Right lobe of liver (tissue), 4 donors: Measurements from ENCODE around the gene NUP85.
"Not testable (repeated sequence)": the region's sequence is repeated elsewhere in the genome, so short reads cannot be mapped to it uniquely, and the experiment has no call there.

Source experiments
- POLR2A ChIP-seq: fragments of 450-650 bp; IDR thresholded peaks from one replicate; pipeline ENCODE4 v1.6.1; 2017; ENCODE audit warnings: antibody characterized with exemption, mild to moderate bottlenecking
- TF ChIP-seq, protein P1 (sequence below), 4 donors: fragments of 200-600 bp in 3 of 4; fragments of 450-650 bp in 1 of 4; IDR thresholded peaks; one replicate each; pipeline versions ENCODE4 v1.5.1 to v1.8.0; 2016 to 2022; ENCODE audit warnings: antibody characterized with exemption in 4 of 4, mild to moderate bottlenecking in 2 of 4
- donor health status: DM: no; HTN: no; CAD: no.
- donor health status: DM: no; HTN: no; CAD: no.
- donor health status: DM: no; HTN: yes; CAD: no.

DNA sequence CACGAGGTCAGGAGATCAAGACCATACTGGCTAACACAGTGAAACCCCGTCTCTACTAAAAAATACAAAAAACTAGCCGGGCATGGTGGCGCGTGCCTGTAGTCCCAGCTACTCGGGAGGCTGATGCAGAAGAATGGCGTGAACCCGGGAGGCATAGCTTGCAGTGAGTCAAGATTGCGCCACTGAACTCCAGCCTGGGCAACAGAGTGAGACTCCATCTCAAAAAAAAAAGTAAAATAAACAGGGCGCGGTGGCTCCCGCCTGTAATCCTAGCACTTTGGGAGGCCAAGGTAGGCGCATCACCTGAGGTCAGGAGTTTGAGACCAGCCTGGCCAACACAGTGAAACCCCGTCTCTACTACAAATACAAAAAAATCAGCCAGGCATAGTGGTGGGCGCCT lies 40.9 kb upstream of the NUP85 start:
- TF ChIP-seq, protein P1, sequence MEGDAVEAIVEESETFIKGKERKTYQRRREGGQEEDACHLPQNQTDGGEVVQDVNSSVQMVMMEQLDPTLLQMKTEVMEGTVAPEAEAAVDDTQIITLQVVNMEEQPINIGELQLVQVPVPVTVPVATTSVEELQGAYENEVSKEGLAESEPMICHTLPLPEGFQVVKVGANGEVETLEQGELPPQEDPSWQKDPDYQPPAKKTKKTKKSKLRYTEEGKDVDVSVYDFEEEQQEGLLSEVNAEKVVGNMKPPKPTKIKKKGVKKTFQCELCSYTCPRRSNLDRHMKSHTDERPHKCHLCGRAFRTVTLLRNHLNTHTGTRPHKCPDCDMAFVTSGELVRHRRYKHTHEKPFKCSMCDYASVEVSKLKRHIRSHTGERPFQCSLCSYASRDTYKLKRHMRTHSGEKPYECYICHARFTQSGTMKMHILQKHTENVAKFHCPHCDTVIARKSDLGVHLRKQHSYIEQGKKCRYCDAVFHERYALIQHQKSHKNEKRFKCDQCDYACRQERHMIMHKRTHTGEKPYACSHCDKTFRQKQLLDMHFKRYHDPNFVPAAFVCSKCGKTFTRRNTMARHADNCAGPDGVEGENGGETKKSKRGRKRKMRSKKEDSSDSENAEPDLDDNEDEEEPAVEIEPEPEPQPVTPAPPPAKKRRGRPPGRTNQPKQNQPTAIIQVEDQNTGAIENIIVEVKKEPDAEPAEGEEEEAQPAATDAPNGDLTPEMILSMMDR (IDR thresholded peaks at IDR 0.05) = not testable (repeated sequence)
- TF ChIP-seq POLR2A = not testable (repeated sequence)
